Ishikawa (cell line): ENCODE data around the gene SMPD3.

ENCODE experiments used
- CEBPB ChIP-seq: IDR thresholded peaks from 2 replicates; pipeline ENCODE4 v1.6.1; 2012
- CREB1 ChIP-seq: IDR thresholded peaks from 2 replicates; pipeline ENCODE4 v1.6.1; 2012; ENCODE audit warnings: low read depth
- EGR1 ChIP-seq: IDR thresholded peaks from 2 replicates; pipeline ENCODE4 v1.6.1; 2012
- EP300 ChIP-seq: IDR thresholded peaks from 2 replicates; pipeline ENCODE4 v1.6.1; 2012; ENCODE audit warnings: borderline replicate concordance
- FOXM1 ChIP-seq: IDR thresholded peaks from 2 replicates; pipeline ENCODE4 v1.6.1; 2012; ENCODE audit warnings: low read depth, borderline replicate concordance
- NFIC ChIP-seq: IDR thresholded peaks from 2 replicates; pipeline ENCODE4 v1.6.1; 2012
- RAD21 ChIP-seq: IDR thresholded peaks from 2 replicates; pipeline ENCODE4 v1.6.1; 2012; ENCODE audit warnings: low read depth
- REST ChIP-seq: IDR thresholded peaks from 2 replicates; pipeline ENCODE4 v1.6.1; 2012; ENCODE audit warnings: low read depth, mild to moderate bottlenecking
- TAF1 ChIP-seq: IDR thresholded peaks from 2 replicates; pipeline ENCODE4 v1.6.1; 2012; ENCODE audit warnings: low read depth, mild to moderate bottlenecking
- TCF12 ChIP-seq: IDR thresholded peaks from 2 replicates; pipeline ENCODE4 v1.6.1; 2012; ENCODE audit warnings: low read depth
- TEAD4 ChIP-seq: IDR thresholded peaks from 2 replicates; pipeline ENCODE4 v1.6.1; 2012
- USF1 ChIP-seq: IDR thresholded peaks from 2 replicates; pipeline ENCODE4 v1.6.1; 2012
- YY1 ChIP-seq: IDR thresholded peaks from 2 replicates; pipeline ENCODE4 v1.6.1; 2012; ENCODE audit warnings: low read depth
- ZBTB7A ChIP-seq: IDR thresholded peaks from 2 replicates; pipeline ENCODE4 v1.6.1; 2012; ENCODE audit warnings: low read depth
- TF ChIP-seq, protein P1 (sequence below): IDR thresholded peaks from 2 replicates; pipeline ENCODE4 v1.6.1; 2012

Gene SMPD3

DNA sequence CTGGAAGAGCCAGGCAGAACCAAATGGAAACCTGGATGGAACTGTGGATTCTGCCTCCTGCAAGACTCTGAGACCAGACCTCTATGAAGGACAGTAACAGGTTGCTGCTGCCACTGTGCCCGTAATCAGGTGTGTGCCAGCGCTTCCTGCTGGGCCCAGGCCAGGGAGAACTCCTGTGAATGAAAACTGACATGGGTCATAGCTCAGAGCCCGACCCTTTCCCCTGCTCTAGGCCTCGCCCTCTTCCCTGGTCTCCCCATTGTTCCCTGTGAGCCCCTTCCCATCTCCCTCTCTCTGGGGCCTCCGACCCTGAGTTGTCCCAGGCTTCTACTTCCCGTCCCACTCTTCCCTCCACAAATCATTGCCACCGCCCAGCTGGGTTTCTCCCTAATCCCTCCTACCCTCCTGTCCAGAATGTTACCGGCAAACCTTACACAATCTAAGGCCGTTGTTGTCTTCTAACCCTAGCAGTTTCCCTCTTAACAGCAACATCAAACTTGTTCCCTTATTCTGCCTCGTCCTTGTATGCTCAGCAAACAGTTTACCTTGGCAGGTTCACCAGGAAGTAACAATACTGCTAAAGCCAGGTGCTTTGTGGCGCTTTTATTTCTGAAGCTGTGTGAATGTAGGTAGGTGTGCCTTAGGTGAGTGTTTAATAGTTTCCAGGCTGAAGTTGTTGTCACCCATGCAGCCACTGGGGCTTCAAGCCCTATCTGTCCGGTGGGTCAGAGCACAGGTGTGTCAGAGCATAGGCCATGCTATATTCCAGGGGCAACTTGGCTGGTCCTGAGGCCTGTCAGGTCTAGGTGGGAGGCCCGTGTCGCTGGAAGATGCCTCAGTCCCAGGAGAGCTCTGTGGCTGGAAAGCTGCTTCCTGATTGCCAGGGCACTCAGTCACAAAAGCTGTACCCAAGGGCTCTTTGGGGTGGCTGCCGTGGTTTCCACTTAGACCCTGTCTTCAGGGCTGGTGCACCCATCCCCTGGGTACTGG is 32.0 kb downstream of the SMPD3 start:
- TF ChIP-seq EGR1 = no peak
- TF ChIP-seq TCF12 = no peak
- no peak for TF ChIP-seq CREB1
- no peak for TF ChIP-seq REST
- no peak for TF ChIP-seq TAF1
- TF ChIP-seq TEAD4 = no peak
- no peak for TF ChIP-seq CEBPB
- TF ChIP-seq EP300 = no peak
- TF ChIP-seq ZBTB7A = no peak
- no peak for TF ChIP-seq YY1
- TF ChIP-seq RAD21 = no peak
- no peak for TF ChIP-seq USF1
- no peak for TF ChIP-seq NFIC
- no peak for TF ChIP-seq FOXM1
- TF ChIP-seq, protein P1, sequence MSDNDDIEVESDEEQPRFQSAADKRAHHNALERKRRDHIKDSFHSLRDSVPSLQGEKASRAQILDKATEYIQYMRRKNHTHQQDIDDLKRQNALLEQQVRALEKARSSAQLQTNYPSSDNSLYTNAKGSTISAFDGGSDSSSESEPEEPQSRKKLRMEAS = no peak

DNA sequence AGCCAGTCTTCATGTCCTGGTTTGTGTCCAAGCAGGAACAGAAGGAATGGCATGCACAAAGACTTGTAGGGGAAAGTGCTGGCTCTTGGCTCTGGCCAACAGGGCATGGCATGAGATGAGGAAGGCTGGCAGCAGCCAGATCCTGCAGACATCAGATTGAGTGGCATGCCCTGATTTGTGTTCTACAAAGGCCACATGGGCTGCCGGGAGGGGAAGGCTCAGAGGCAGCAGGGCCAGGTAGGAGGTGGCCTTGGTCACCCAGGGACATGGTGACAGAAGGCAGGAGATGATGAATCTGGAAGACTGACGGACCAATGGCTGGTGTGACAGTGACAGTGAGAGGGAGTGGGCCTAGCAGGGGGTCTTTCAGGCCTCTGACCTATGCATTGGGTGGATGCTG is 33.7 kb downstream of the SMPD3 start:
- no peak for TF ChIP-seq ZBTB7A
- TF ChIP-seq FOXM1 = no peak
- TF ChIP-seq USF1 = no peak
- TF ChIP-seq, protein P1 = no peak
- no peak for TF ChIP-seq REST
- TF ChIP-seq CEBPB = no peak
- TF ChIP-seq YY1 = no peak
- no peak for TF ChIP-seq NFIC
- TF ChIP-seq TEAD4 = no peak
- TF ChIP-seq CREB1 = no peak
- no peak for TF ChIP-seq TCF12
- no peak for TF ChIP-seq TAF1
- no peak for TF ChIP-seq EGR1
- TF ChIP-seq RAD21 = no peak

DNA sequence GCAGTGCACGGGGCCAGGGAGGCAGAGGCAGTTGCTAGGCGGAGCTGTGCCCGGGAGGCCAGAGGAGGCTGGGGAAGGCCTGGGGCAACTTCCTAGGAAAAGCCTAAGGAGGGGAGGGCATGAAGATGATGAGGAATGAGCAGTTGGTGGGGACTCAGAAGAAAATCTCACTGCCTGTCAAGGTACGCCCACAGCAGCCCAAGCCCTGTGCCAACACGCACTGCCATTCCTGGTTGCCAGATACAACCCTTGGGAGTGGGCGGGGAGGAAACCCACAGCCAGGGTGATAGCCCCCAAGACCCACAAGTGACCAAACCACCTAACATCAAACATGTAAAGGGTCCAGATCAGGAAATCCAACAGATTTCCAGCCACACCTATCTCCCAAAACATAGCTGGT is 36.2 kb downstream of the SMPD3 start:
- no peak for TF ChIP-seq CEBPB
- no peak for TF ChIP-seq EGR1
- TF ChIP-seq TCF12 = no peak
- TF ChIP-seq TAF1 = no peak
- TF ChIP-seq YY1 = no peak
- no peak for TF ChIP-seq NFIC
- TF ChIP-seq CREB1 = no peak

DNA sequence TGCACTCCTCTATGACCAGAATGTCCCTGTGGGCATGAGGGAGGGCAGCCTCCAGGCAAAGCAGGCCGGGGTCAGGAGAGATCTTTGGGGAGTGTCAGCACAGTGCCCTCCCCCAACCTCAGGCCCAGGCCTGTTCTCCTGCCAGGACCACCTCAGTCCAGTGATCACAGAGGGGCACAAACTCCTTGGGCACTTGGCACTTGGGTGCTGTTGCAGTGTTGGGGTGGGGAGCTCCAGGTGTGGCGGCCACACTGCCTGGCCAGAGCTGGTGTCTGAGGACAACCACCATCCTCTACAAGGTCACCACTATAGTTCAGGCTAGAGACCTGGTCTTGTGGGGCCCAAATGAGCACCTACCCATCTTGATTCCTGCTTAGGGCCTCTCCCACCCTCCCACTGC is 37.2 kb downstream of the SMPD3 start:
- TF ChIP-seq EP300 (no peak), USF1 (no peak), TAF1 (no peak), REST (no peak), TCF12 (no peak)
